HepG2 (cell line): ENCODE data around the gene ELOVL6. TPM values are rescaled to one million over a fixed set of nuclear protein-coding genes. Genes with fewer than 3 reads are reported as not detected.

ENCODE experiments used
- ARNT2 ChIP-seq: sonication (generic); formaldehyde crosslinking; IDR thresholded peaks from 2 replicates; pipeline ENCODE4 v1.8.0; 2022; ENCODE audit warnings: mild to moderate bottlenecking, low read depth, missing genetic modification reagents, moderate library complexity
- ELK4 ChIP-seq: sonication (generic); formaldehyde crosslinking; IDR thresholded peaks from 2 replicates; pipeline ENCODE4 v1.9.0; 2021; ENCODE audit warnings: missing genetic modification reagents, borderline replicate concordance
- GATAD2A ChIP-seq: IDR thresholded peaks from 2 replicates; pipeline ENCODE4 v1.6.1; 2016
- IRX3 ChIP-seq: sonication (generic); formaldehyde crosslinking; IDR thresholded peaks from 2 replicates; pipeline ENCODE4 v1.8.1; 2023; ENCODE audit warnings: mild to moderate bottlenecking, low read depth, missing genetic modification reagents, borderline replicate concordance
- PAXIP1 ChIP-seq: sonication (generic); formaldehyde crosslinking; conservative IDR thresholded peaks from 2 replicates; pipeline ENCODE4 v1.4.0; 2020; ENCODE audit warnings: mild to moderate bottlenecking, missing genetic modification reagents, moderate library complexity
- STAG1 ChIP-seq: sonication (generic); formaldehyde crosslinking; IDR thresholded peaks from 2 replicates; pipeline ENCODE4 v1.4.0; 2020; ENCODE audit warnings: missing genetic modification reagents
- ZBTB7B ChIP-seq: sonication (generic); formaldehyde crosslinking; IDR thresholded peaks from 2 replicates; pipeline ENCODE4 v1.4.0; 2020; ENCODE audit warnings: missing genetic modification reagents
- ZNF207 ChIP-seq: fragments of 450-650 bp; IDR thresholded peaks from 2 replicates; pipeline ENCODE4 v1.6.1; 2016; ENCODE audit warnings: antibody characterized with exemption, borderline replicate concordance
- ZNF460 ChIP-seq: sonication (generic); formaldehyde crosslinking; IDR thresholded peaks from 2 replicates; pipeline ENCODE4 v1.5.1; 2020; ENCODE audit warnings: missing genetic modification reagents, mild to moderate bottlenecking, borderline replicate concordance
- ZNF577 ChIP-seq: sonication (generic); formaldehyde crosslinking; IDR thresholded peaks from 2 replicates; pipeline ENCODE4 v1.4.0; 2020; ENCODE audit warnings: mild to moderate bottlenecking, low read depth, missing genetic modification reagents, borderline replicate concordance
- polyA plus RNA-seq, 8 experiments: library from polyadenylated mRNA; depleted of rRNA in 3 of 8; stranded (reverse) in 7 of 8; unstranded in 1 of 8; fragments of >200 nt; fragmentation: Illumina TruSeq in 4 of 8; extraction: Trizol in 4 of 8; gene quantifications; 2 replicates each; pipeline versions ENCODE4 v1.2.1 to v1.2.3, GENCODE V29; 2011 to 2016; ENCODE audit warnings: low read depth in 4 of 8, missing spikeins in 1 of 8, mixed read lengths in 1 of 8; ENCODE audit not compliant: insufficient read depth in 1 of 8
- total RNA-seq, 5 experiments: library from RNA; depleted of rRNA; stranded (reverse); fragments of >200 nt; fragmentation: Illumina TruSeq; extraction: Trizol; gene quantifications; 2 replicates each; pipeline ENCODE4 v1.2.3, GENCODE V29; 2016; ENCODE audit warnings: low read depth in 1 of 5
- TF ChIP-seq, protein P1 (sequence below): sonication (generic); formaldehyde crosslinking; IDR thresholded peaks from 2 replicates; pipeline ENCODE4 v1.8.1; 2023; ENCODE audit warnings: mild to moderate bottlenecking, missing genetic modification reagents, borderline replicate concordance

The ELOVL6 gene
- total and polyA plus RNA-seq, 2 of the 13 experiments (the other 11 are each of a cell fraction or from before 2014, with no cell fraction given): 14.1 to 23.2 TPM

- TF ChIP-seq PAXIP1 (CRISPR knock-in tag) (no peak), IRX3 (CRISPR knock-in tag) (no peak), ZNF207 (no peak), ARNT2 (CRISPR knock-in tag) (no peak), STAG1 (CRISPR knock-in tag) (peak; percentile 76), GATAD2A (CRISPR knock-in tag) (0 out of 2 replicates have a peak, but pooled peaks have one; percentile 18), ZBTB7B (CRISPR knock-in tag) (no peak), ZNF460 (CRISPR knock-in tag) (no peak), ZNF577 (CRISPR knock-in tag) (no peak), ELK4 (CRISPR knock-in tag) (no peak)
- TF ChIP-seq, protein P1, sequence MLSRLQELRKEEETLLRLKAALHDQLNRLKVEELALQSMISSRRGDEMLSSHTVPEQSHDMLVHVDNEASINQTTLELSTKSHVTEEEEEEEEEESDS (CRISPR knock-in tag): no peak
Measured at GRCh38 chr4:110211007-110211769, 12.8 kb upstream of the ELOVL6 start (continued).
